ENCODE data around the gene GPR160.

- TF ChIP-seq YY1 (IDR thresholded peaks at IDR 0.05; ENCODE audit: insufficient read depth, insufficient read length), result no peak
- no peak for TF ChIP-seq ZNF274 (IDR thresholded peaks at IDR 0.05; ENCODE audit: low read depth, low read length)
- TF ChIP-seq SUZ12 (IDR thresholded peaks at IDR 0.05; ENCODE audit: extremely low read depth, insufficient read depth, insufficient read length), result no peak
Observed at GRCh38 chr3:170047133-170047404, 9.3 kb downstream of the GPR160 start.

Data from NT2/D1 (cell line).